ENCODE results near the gene ZCCHC3. TPM values are rescaled to one million over a fixed set of nuclear protein-coding genes. Genes with fewer than 3 reads are reported as not detected.
"Not testable (repeated sequence)": the region's sequence is repeated elsewhere in the genome, so short reads cannot be mapped to it uniquely, and the experiment has no call there.

ZCCHC3 gene, protein sequence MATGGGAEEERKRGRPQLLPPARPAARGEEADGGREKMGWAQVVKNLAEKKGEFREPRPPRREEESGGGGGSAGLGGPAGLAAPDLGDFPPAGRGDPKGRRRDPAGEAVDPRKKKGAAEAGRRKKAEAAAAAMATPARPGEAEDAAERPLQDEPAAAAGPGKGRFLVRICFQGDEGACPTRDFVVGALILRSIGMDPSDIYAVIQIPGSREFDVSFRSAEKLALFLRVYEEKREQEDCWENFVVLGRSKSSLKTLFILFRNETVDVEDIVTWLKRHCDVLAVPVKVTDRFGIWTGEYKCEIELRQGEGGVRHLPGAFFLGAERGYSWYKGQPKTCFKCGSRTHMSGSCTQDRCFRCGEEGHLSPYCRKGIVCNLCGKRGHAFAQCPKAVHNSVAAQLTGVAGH
- total RNA-seq = 5.6 TPM

DNA sequence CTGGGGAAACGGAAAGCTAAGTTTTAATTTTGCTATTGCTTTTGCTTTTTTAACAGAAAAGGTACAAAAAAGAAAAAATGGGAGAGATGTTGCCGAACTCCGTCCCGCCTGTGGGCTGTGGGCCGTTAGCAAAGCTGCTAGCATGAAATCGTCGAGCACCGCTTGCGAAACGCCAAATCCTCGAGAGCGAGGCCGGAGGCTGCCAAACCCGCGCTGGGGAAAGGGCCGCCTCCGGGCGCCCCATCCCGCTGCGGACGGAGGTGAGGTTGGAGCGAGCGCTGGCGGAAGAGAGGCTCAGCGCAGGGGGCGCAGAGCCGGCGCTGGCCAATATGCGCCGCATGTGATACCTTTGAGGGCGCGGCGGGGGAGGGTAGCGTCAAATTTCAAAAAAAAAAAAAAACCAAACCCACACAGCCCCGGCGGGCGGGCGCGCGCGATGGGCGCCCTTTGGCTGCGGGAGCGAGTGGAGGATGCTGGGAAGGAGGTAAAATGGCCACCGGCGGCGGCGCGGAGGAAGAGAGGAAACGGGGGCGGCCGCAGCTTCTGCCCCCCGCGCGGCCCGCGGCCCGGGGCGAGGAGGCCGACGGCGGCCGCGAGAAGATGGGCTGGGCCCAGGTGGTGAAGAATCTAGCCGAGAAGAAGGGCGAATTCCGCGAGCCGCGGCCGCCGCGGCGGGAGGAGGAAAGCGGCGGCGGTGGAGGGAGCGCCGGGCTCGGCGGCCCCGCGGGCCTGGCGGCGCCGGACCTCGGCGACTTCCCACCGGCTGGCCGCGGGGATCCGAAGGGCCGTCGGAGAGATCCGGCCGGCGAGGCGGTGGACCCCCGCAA, at the start of gene ZCCHC3:
Gene ZCCHC3, plus strand, starts transcription at position 473 of the 827 bp plus-strand sequence. Its CDS starts 17 bp downstream, at position 490.
- DNase-seq (ENCODE audit: low spot score) (peak; percentile 93), ATAC-seq (peak; percentile 86)

DNA sequence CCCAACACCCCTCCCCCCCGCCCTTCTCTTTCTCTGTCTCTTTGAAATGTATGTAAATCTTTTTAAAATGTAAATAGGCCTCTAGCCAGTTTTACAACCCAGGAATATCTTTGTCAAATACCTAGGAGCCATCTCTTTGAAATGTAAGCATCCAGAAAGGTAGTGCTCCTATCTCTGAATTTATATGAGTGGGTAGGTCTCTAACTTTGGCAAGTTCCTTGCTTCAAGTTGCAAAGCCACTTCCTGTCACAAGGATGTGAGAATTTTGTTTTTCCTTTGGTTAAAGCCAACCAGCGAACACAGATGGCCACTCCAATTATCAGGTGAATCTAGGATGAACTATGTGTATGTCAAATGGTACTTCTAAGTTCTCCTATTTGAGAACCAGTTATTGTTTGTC, 46.0 kb upstream of the ZCCHC3 start:
- DNase-seq (ENCODE audit: low spot score) = no peak
- ATAC-seq = no peak

DNA sequence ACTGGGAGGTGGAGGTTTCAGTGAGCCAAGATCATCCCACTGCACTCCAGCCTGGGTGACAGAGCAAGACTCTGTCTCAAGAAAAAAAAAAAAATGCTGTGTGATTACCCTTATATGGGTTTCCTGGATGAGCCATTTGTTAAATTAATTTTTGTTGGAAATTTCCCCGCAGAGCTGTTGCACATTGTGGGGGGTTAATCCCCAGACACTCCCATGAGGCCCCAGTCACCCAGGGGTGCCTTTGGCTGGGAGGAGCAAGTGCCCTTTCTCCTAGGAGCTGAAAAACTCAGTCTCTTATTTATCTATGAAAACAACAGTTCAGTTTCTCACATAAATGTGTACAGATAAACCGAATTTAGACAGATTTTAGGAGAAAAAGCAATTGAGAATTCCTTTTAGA, 44.6 kb upstream of the ZCCHC3 start:
- no peak for DNase-seq (ENCODE audit: low spot score)
- no peak for ATAC-seq

DNA sequence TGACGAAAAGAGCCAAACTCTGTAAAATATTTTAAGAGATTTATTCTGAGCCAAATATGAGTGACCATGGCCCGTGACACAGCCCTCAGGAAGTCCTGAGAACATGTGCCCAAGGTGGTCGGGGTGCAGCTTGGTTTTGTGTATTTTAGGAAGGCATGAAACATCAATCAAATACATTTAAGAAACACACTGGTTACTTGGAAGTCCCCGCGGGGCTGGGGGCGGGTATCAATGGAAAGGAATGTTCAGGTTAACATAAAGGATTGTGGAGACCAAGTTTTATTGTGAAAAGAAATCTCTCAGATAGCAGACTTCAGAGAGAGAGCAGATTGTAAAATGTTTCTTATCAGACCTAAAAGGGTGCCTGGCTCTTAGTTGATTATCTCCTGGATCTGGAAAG, 43.9 kb upstream of the ZCCHC3 start:
- not testable (repeated sequence) for ATAC-seq; DNase-seq (ENCODE audit: low spot score)

DNA sequence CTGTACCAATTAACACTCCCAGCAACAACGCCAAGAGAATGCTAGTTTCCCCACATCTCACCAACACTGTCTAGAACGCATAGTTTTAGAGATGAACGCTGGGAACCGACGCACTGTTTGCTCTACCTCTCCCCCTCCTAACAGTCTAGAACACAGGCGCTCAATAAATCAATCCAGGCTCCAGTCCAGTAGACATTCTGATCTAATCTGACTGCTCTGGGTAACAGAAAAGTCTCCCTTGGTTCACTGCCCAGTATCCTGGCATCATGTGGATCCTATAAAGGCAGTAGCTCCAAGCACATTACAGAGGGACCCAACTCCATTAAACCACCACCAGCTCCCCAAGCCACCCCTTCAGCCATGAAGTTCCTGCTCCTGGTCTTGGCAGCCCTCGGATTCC, 40.0 kb upstream of the ZCCHC3 start, which contains the start of gene DEFB132:
Gene DEFB132, plus strand, starts transcription at position 306 of the 400 bp plus-strand sequence. Its CDS starts 55 bp downstream, at position 361.
- peak; percentile 98 for ATAC-seq

DNA sequence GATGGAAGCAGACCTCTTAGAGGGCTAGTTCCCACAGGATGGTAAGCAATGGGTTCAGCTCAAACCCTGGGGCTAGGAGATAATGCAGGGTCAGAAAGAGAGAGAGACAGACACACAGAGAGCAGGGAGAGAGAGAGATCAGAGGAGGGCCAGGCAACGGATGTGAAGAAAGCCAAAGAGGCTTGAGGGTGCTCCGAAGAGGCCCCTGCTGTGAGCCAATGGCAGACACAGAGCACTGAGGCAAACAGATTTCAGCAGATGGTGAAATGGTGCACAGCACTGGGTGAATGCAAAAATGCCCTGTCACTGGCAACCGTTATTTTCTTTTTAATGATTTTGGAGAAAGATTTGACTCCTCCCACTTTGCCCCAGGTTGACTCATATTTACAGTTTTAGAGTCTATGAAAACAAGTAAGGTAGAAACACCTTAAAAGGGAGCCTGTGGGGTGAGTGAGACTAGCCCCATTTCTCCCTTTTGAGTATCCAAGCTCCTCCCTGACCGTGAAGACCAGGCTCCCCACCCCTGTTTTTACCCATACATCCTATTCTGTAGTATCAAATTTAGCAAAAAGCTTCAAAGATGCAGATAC, 39.0 kb upstream of the ZCCHC3 start:
- ATAC-seq = no peak
- no peak for DNase-seq (ENCODE audit: low spot score)

More for the DNA sequence above, 40.0 kb upstream of the ZCCHC3 start, which contains the start of gene DEFB132:
- peak; percentile 70 for DNase-seq (ENCODE audit: low spot score)

DNA sequence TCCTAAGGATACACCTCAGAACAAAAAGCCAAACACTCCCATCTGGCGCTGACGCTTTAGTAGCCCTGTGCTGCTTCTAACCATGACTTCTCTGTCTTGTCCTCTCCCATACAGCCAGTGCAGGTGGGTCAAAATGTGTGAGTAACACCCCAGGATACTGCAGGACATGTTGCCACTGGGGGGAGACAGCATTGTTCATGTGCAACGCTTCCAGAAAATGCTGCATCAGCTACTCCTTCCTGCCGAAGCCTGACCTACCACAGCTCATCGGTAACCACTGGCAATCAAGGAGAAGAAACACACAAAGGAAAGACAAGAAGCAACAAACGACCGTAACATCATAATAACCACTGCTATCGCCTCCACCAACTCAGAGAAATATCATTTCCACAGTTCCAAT, 38.4 kb upstream of the ZCCHC3 start:
- no peak for ATAC-seq
- DNase-seq (ENCODE audit: low spot score) = no peak

DNA sequence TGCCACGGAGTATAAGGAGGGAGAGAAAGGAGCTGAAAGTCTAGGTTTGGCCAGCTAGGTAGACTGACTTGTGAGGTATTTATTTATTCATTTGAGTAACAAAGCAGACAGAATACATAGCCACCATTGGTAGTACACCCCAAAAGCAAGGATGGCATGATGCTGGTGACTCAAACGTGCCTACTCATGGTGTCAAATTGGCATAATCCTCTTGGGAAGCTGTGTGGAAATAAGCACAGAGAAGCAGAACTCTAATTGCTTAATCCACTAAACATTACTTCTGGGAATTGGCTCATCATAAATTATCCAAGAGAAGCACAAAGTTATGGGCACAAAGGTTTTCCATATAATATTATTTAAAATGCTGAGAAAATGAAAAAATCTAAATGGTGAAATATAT, 37.4 kb upstream of the ZCCHC3 start:
- no peak for DNase-seq (ENCODE audit: low spot score)
- ATAC-seq = no peak

DNA sequence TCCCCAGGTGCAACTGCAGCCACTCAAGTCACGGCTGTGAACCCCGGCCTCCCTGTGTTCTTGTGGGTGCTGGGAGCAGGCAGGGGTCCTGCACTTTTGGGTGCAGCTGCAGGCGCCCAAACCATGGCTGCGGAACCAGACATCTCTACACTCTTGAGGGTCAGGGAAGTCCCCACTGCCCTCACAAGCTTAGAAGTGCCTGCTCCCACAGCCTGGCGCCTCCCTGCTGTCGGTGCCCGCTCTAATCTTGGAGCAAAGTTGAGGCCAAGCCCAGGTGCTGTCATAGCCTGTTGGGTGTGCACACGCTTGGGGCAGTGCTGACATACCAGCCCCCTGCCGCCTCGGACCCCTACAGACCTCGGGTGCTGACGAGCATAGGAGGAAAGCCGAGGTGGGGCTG, 33.7 kb upstream of the ZCCHC3 start:
- no peak for ATAC-seq
- no peak for DNase-seq (ENCODE audit: low spot score)

DNA sequence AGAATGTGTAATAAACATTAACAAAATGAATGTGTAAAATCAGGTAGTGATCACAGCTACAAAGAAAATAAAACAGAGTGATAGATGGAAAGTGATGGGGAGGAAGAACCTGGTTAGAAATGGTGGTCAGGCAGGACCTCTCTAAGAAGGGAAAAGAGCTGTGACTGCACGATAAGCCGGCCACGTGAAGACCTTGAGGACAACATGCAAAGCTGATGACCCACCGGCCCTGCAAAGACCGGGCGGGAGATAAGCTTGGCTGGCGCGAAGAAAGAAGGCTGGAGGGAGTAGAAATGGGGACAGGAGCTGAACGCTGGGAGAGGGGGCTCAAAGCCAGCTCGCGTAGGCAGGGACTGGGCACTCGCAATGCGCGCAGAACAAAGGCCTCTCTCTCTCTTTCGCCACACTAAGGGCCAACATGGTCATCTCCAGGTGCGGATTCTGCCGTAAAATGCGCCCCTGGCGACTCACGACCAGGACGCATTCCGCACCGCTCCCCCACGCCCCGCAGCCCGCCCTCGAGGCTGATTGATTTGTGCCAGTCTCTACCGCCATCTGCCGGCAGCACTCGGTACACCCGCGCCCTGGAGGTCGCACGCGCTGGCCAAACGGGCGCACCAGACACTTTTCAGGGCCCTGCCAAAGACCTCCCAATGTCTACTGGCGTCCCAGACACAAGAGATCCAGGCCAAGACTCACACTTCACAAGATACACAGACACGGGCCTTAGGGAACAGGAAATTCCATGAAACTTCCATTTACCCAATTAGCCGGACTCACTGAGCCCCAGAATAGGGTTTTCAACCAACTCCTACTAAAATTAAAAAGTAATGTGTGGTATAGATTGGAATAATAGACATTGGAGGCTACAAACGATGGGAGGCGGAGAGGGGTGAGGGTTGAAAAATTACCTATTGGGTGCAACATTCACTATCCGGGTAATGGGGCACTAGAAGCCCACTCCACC, 30.5 kb upstream of the ZCCHC3 start:
- ATAC-seq = peak; percentile 99
- peak; percentile 86 for DNase-seq (ENCODE audit: low spot score)

DNA sequence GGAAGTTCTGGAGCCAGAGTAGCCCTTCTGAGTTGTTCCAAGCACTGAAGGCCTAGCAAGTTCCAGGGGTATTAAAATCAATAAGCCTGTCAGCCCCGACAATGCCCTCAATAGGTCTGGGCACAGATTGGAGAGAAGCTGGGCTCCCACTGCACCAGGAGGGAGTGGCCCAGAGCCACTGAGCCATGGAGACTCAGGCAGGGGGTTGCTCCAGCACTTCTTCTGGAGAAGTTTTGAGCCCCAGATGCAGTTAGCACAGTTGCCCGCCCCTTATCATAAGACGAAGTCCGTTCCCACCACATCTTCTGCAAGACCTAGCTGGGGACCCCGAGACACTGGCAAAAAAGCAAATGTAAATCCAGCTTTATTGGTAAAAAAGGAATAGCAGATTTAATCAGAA, 26.9 kb upstream of the ZCCHC3 start:
- ATAC-seq = no peak
- DNase-seq (ENCODE audit: low spot score) = peak; percentile 4

DNA sequence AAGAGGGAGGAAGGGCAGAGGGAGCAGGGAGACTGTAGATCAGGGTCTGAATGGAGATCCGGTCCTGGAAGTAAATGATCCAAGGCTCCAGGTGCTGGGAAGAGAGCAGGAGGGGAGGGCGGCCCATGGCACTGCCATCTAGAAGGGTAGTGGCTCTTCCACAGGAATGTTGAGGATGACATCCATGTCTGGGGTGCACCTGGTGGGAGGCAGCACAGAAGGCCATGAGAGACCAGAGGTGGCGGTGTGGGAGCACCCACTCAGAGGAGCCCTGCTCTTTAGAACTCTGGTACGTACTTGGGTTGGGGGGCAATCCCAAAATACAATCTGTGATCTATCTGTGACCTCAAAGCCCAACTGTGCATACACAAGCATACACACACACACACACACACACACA, 26.3 kb upstream of the ZCCHC3 start:
- ATAC-seq = no peak
- DNase-seq (ENCODE audit: low spot score) = peak; percentile 8

DNA sequence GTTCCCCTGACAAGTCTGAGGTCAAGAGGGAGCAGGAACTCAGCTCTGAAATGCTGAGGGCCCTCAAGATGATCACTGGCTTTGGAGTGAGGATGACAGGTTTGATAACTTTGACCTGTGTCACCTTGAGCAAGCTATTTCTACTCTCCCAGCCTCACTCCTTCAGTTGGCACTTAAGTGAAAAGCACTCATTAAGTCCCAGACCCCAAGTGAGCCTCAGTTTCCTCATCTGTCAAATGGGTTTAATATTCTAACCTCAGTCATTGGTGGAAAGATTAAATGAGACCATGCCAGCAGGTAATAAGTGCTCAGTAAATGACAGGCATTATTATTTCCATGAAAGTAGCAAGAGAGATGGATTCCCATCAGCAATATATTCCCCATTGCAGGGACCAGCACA, 25.8 kb upstream of the ZCCHC3 start:
- DNase-seq (ENCODE audit: low spot score) (no peak), ATAC-seq (no peak)

DNA sequence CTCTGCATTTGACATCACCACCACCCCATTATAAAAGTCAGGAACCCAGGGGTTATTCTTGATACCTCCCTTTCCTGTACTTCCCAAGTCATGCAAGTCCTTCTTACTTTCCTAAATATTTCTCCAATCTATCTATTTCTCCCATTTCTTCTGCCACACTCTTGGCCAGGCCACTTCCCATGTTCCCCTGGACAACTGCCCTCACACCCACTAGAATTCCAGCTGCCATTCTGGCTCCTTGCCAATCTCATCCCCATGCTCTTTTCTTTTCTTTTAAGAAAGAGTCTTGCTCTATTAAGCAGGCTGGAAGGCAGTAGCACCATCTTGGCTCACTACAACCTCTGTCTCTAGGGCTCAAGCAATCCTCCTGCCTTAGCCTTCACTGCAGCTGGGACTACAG, 24.7 kb upstream of the ZCCHC3 start:
- DNase-seq (ENCODE audit: low spot score) = peak; percentile 28
- ATAC-seq = no peak

DNA sequence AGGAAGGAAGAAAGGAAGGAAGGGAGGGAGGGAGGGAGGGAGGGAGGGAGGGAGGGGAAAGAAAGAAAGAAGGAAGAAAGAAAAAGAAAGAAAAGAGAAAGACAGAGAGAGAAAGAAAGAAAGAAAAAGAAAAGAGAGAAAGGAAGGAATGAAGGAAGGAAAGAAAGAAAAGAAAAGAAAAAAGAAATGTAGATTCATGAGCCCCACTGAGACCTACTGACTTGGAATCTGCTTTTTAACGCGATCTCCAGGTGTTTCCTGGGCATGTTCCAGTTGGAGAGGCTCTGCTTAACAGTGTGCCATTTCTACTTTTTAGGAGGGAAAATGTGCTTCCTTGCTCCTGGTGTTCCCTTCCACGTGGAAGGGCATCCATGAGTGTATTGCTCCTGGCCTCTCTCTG, 23.5 kb upstream of the ZCCHC3 start:
- ATAC-seq = no peak
- no peak for DNase-seq (ENCODE audit: low spot score)

DNA sequence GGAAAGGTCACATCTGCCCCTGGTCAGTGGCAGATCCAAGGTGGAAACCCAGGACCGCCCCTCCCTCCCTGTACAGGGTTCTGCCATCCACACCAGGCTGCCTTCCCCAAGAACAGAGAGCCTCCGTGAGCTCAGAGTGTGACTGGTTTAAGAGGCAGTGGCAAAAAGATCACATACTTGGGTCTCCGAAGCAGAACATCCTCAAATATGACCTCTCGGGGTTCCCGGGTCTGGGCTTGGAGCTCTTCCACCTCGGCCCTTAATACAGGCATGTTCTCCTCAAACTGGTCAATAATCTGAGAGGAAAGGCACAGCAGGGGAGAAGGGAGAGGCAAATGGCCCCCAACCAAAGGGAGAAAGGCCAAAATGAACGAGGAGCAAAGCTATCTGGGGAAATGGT, 21.6 kb upstream of the ZCCHC3 start:
- DNase-seq (ENCODE audit: low spot score) (peak; percentile 29), ATAC-seq (no peak)

DNA sequence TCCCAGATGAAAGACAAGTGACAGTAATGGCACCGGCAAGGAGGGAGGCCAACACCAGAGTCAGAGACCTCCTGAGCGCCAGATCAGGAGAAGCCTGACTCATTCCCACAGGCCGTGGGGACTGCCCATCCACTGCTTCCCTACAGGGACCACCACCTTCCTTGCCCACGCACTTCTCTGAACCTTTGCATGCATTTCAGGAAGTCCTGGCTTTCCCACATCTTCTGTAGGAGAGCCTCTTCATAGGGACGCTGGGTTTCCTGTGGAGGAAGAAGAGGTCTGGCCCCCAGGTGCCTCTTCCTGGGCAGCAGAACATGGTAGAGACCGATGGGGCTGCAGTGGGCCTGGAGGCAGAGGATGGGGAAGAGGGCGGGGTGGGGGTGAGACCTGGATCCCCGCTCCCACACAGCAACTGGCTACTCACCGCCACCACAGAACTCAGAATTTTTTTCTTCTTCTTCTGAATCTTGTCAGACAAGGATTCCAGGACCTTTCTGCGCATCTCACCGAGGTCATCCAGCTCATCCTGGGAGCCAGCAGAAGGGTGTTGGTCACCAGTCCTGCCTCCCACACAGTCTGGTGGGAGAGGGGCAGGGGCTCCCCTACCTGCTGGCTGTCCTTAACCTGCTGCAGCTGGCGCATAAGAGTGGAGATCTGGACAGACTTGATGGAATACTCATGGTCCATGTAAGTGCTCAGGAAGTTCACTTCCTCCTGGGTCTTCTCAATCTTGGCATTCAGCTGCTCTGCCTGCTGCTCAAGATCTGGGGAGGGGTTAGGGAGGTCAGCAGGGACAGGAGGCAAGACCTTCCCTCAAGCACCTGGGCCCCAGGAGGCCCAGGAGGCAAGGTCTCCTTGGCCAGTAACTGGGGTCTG, 20.5 kb upstream of the ZCCHC3 start:
- ATAC-seq (no peak), DNase-seq (ENCODE audit: low spot score) (peak; percentile 24)

DNA sequence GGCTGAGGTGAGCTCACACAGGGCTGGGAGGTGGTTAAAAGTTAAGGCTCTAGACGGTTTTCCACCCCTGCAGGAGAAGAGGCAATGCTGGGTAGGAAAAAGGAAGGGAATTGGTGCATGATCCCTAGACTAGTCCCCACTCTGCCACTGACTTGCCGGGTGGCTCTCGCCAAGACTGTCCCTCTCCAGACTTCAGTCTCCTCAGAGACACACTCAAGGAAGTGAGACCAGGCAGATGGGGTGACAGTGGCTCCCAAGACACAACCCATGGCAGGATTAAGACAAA, 19.9 kb upstream of the ZCCHC3 start:
- no peak for ATAC-seq
- DNase-seq (ENCODE audit: low spot score) = no peak

DNA sequence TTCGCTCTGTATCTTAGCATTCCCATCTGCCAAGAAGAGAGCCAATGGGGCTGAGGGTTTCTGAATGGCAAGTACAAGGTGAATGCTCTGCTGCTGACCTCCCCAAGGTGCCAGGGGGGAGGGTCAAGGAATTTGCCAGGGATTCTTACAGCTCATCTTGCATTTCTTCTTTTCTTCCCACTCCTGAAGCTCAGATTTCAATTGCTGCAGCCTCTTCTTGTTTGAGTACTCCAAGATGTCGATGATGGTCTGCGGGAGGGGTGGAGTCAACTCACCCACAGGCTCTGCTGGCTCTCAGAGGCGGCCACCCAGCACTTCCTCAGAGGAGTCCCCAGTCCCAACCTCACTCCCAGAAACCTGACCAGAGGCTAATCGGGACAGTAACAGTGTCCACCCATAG, 19.2 kb upstream of the ZCCHC3 start:
- ATAC-seq (no peak), DNase-seq (ENCODE audit: low spot score) (peak; percentile 16)

Measured in left lobe of liver (tissue), 2 donors.